ENCODE data around the gene TEX55.
"Not testable (repeated sequence)": the region's sequence is repeated elsewhere in the genome, so short reads cannot be mapped to it uniquely, and the experiment has no call there.

TEX55 gene

GRCh38 chr3:119145500-119146167 lies at the start of gene TEX55:
TEX55 (plus strand) TSS chr3:119146165; CDS start chr3:119146190, 25 bp downstream.
- DNase-seq (ENCODE audit: low spot score), result peak; percentile 62

DNA sequence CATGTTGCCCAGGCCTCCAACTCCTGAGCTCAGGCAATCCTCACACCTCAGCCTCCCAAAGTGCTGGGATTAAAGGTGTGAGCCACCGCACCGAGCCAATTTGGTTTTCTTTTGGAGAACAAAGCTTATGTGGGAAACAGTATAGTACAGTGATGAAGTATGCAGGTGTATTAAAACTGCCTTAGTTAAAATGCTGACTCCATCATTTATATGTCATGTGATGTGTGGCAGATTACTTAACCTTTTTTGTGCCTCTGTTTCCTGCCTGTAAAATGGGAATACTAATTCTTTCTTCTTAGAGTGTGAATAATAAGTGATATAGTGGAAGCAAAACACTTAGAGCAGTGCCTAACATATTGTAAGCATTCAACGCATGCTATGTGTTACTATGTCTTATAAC lies 48.0 kb upstream of the TEX55 start:
- no peak for DNase-seq (ENCODE audit: low spot score)

GRCh38 chr3:119098619-119099222 lies 47.2 kb upstream of the TEX55 start:
- peak; percentile 55 for DNase-seq (ENCODE audit: low spot score)

- no peak for DNase-seq (ENCODE audit: low spot score)
Measured at GRCh38 chr3:119099785-119100184, 46.2 kb upstream of the TEX55 start.

- DNase-seq (ENCODE audit: low spot score), result no peak
Measured at GRCh38 chr3:119104031-119104430, 41.9 kb upstream of the TEX55 start.

DNA sequence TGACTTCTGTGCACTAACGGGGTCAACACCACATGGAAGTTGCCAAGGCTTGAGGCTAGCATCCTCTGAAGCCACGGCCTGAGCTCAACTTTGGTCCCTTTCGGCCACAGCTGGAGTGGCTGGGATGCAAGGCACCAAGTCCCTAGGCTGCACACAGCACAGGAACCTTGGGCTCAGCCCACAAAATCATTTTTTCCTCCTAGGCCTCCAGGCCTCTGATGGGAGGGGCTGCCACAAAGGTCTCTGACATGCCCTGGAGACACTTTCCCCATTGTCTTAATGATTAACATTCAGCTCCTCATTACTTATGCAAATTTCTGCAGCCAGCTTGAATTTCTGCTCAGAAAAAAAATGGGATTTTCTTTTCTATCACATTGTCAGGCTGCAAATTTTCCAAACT lies 27.6 kb upstream of the TEX55 start:
- DNase-seq (ENCODE audit: low spot score), result not testable (repeated sequence)

DNA sequence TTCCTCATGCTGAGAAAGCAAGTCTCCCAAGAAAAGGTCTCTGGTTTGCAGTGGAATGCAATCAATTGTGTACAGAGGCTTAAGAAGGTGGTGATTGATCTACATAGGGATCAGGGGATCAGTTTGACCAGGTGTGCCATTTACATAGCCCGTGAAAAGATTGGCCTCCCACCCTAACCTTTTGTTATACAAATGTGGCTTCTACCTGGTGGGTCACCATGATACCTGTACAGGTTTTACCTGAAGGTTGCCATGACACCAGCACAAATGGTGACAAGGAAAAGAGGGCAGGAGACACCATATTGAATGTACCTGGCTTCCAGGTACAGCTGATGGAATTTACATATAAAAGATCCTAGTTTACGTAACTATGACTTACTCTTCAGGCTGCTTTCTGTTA lies 25.5 kb upstream of the TEX55 start:
- no peak for DNase-seq (ENCODE audit: low spot score)

DNA sequence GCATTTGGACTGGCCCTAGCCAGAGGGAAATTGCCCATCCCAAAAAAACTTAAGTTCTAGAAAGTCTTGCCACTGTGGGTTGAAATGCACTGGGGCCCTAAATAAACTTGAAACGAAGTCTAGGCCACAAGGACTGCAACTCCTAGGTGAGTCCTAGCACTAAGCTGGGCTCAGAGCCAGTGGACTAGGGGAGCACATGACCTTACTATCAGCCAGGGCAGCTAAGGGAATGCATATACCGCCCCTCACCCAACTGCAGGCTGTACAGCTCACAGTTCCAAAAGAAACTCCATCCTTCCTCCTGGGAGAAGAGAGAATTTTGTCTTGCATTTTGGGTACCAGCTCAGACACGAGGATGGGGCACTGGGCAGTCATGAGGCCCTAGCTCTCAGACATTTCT lies 23.6 kb upstream of the TEX55 start:
- no peak for DNase-seq (ENCODE audit: low spot score)

DNA sequence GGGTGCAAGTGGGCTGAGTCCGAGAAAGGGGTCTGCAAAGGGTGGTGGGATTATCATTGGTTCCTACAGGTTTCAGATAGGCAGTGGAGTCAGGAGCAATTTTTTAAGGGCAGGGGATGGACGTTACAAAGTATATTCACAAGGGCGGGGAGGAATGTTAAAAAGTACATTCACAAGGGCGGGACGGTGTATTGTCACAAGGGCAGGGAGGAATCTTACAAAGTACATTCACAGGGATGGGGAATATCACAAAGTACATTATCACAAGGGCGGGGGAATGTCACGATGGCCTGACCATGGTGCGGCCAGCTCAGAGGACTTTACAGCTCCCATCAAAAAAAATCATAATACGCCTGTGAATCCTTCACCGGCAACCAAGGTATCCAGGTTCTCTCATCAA lies 20.6 kb upstream of the TEX55 start:
- no peak for DNase-seq (ENCODE audit: low spot score)

DNA sequence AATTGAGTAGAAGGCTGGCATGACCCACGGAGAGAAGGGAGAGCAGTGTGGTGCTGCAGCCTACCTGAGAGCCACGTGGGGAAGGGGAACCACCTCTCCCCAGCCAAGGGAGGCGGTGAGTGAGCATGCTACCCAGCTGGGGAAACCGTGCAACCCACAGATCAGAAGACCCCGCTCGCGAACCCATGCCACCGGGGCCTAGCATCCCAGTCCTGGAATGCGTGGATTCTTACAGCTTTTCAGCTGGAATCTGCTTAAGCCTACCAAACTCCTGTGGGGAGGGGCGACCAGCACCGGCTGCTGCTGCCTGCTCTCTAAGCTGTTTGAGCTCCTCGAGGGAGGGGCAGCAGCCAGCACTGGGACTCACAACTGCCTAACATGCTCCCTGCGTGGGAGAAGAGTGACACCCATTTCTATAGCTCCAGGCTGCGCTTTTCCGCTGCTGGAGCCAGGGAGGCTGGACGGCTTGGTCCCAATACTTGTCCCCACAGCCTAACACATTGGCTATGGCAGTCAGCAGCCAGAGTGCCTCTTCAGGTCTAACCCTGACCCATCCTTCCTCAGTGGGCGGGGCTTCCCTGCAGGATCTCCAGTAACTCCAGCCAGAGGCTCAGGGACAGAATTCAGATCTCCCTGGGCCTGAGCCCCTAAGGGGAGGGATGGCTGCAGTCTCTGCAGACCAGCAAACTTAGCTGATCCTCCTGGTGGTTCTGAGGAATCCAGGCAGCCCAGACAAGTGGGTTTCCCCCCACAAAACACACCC lies 20.0 kb upstream of the TEX55 start:
- DNase-seq (ENCODE audit: low spot score), result no peak

GRCh38 chr3:119130291-119130690 lies 15.7 kb upstream of the TEX55 start:
- not testable (repeated sequence) for DNase-seq (ENCODE audit: low spot score)

DNA sequence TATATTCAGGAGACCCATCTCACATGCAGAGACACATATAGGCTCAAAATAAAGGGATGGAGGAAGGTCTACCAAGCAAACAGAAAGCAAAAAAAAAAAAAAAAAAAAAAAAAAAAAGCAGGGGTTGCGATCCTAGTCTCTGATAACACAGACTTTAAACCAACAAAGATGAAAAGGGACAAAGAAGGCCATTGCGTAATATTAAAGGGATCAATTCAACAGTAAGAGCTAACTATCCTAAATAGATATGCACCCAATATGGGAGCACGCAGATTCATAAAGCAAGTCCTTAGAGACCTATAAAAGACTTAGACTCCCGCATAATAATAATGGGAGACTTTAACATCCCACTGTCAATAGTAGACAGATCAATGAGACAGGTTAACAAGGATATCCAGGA lies 13.7 kb upstream of the TEX55 start:
- not testable (repeated sequence) for DNase-seq (ENCODE audit: low spot score)

GRCh38 chr3:119139360-119139759 lies 6.6 kb upstream of the TEX55 start:
- DNase-seq (ENCODE audit: low spot score), result not testable (repeated sequence)

DNA sequence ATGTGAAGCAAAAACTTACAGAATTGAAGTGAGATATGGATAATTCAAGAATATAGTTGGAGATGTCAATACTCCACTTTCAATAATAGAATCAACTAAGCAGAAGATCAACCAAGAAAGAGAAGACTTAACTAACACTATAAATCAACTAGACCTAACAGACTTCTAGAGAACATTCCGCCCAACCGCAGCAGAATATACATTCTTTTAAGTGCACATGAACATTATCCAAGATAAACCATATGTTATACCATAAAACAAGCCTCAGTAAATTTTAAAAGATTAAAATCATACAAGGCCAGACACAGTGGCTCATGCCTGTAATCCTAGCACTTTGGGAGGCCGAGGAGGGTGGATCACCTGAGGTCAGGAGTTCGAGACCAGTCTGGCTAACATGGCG lies 5.5 kb upstream of the TEX55 start:
- no peak for DNase-seq (ENCODE audit: low spot score)

DNA sequence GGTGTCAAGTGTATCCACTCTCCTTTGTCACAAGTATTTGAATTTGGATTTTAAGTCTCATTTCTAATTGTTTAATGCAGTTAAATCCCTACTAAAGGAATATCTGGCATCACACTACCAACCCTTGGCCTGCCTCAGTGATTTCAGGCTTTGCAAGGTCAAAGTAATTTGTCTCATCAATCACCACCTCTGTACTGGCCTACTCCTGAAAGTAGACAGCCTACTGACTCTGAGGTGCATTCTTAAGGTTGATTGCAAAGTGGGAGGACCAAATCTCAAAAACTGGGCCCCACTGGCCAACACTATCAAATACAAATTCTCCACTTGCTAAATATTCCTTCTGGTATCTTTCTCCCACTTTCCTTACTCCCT lies 851 bp upstream of the TEX55 start:
- DNase-seq (ENCODE audit: low spot score), result no peak

DNA sequence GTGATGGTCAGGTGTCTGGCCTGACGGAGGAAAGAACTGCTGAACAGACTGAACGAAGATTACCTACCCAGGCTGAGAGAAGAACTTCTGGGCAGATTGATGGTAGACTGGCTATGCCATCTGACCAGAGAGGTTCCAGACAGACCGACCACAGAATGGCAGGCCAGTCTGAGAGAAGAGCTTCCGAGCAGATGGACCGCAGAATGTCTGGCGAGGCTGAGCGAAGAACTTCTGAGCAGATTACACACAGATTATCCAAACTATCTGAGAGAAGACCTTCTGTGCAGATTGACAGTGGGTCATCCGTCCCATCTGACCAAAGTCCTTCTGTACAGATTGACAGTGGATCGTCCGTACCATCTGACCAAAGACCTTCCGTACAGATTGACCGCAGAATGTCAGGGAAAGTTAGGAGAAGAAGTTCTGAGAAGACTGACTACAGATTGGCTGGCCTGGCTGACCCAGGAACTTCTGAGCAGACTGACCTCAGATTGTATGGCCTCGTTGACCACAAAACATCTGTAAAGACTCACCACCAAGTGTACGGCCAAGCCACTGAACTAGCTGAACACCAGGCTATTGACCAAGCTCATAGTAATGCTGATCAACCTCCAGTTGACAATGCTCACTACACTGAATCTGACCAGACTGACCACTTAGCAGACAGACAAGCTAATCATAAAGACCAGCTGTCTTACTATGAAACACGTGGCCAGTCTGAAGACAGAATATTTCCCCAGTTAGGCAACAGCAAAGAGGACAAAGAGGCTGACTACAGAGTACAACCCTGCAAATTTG lies 812 bp downstream of the TEX55 start:
- DNase-seq (ENCODE audit: low spot score), result no peak

DNA sequence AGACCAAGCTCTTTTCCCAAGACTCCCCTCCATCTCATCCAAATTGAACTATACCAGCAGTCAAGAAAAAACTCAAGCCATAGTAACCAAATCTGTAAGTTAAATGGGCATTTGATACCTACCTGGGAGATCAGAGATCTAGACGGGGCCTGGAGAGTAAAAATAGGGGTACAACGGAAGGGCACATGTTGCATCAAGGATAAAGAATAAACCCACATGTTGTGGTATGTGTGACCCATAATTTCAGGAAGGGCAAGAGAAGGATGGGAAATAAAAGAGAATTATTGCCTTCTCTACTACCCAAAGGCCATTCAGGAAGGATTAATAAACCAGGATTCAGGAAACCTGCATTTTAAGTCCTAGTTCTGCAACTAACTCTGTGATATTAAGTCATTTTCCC lies 1.5 kb downstream of the TEX55 start:
- no peak for DNase-seq (ENCODE audit: low spot score)

DNA sequence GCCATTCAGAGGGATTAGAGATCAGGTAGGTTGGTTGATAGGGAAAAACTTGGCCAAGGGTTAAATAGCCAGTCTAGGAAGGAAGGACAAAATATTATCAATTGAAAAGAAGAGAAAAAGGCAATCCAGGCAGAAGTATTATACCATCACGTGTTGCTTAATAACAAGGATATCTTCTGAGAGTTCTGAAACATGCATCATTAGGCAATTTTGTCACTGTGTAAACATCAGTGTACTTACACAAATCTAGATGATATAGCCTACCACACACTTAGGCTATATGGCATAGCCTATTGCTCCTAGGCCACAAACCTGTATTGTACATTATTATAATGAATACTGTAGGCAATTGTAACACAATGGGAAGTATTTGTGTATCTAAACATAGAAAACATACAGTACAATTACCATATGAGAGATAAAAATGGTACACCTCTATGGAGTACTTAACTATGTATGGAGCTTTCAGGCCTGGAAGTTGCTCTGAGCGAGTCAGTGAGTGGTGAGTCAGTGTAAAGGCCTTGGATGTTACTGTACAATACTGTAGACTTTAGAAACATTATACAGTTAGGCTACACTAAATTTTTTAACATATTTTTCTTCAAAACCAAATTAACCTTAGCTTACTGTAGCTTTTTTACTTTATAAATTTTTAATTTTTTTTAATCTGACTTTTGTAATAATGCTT lies 2.7 kb downstream of the TEX55 start:
- DNase-seq (ENCODE audit: low spot score), result no peak

GRCh38 chr3:119149484-119149883 lies 3.5 kb downstream of the TEX55 start:
- DNase-seq (ENCODE audit: low spot score), result no peak

GRCh38 chr3:119156868-119157267 lies 10.9 kb downstream of the TEX55 start:
- no peak for DNase-seq (ENCODE audit: low spot score)

DNA sequence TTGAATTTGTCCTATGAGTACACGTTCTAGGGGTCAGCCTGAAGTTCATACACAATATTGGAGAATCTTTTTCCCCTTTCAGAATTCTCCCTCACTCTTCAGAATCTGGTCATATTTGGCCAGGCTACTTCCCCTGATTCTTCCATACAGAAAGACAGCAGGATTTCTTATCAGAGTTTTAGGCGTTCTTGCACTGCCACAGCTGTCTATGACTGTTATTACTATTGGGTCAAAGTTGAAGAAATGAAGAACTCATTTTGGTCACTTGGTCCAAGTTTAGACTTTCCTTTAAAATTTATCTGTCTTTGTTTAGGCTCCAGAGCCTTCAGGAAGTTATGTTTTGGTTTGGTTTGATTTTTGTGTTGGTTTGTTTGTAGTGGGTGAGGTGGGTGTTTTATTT lies 12.0 kb downstream of the TEX55 start:
- no peak for DNase-seq (ENCODE audit: low spot score)

DNA sequence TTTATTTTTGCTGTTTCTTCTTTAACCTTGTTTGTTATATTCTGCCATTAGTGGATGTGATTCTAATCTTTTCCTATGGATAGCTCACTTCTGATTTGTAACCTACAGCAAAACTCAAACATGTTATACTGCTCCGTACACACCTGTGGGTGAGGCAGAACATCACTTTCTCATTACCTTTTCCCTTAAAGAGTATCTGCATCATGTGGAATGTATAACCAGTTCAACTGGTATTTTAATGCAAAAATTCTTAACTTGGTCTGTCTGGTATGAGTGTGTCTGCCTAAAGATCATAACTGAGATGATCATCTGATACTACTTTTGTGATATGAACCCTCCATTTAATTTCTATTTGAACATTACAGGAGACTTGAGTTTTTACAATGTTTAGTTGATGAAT lies 14.4 kb downstream of the TEX55 start:
- DNase-seq (ENCODE audit: low spot score), result no peak
